Stimulated activated CD4-positive, alpha-beta T cell treated with anti-CD3 and anti-CD28 coated beads, Interleukin-15, amount 100 ng/mL, for 1 hour (primary cell): ENCODE results near the gene SYT1.

Experiments
- DNase-seq, 2 donors: peaks; one replicate each; pipeline ENCODE4 v3.0.0-alpha.2; 2020; ENCODE audit warnings: low read depth in 1 of 2, low spot score in 1 of 2

The SYT1 gene

GRCh38 chr12:79055926-79056674 is 191.5 kb downstream of the SYT1 start:
- DNase-seq: no peak

- no peak for DNase-seq
Measured at GRCh38 chr12:79056775-79057174, 192.2 kb downstream of the SYT1 start.

GRCh38 chr12:79057540-79057939 is 193.0 kb downstream of the SYT1 start:
- no peak for DNase-seq

GRCh38 chr12:79058342-79058741 is 193.8 kb downstream of the SYT1 start:
- no peak for DNase-seq

- DNase-seq: no peak
Measured at GRCh38 chr12:79059557-79059956, 195.0 kb downstream of the SYT1 start.

GRCh38 chr12:79063258-79063657 is 198.7 kb downstream of the SYT1 start:
- no peak for DNase-seq

- DNase-seq: no peak
Measured at GRCh38 chr12:79067977-79068376, 203.4 kb downstream of the SYT1 start.

GRCh38 chr12:79069009-79069408 is 204.4 kb downstream of the SYT1 start:
- DNase-seq: no peak

GRCh38 chr12:79071498-79071897 is 206.9 kb downstream of the SYT1 start:
- DNase-seq: no peak

- DNase-seq: no peak
Measured at GRCh38 chr12:79073506-79073905, 208.9 kb downstream of the SYT1 start.

- no peak for DNase-seq
Measured at GRCh38 chr12:79082595-79082994, 218.0 kb downstream of the SYT1 start.

- no peak for DNase-seq
Measured at GRCh38 chr12:79083181-79083580, 218.6 kb downstream of the SYT1 start.

- no peak for DNase-seq
Measured at GRCh38 chr12:79085106-79085682, 220.6 kb downstream of the SYT1 start.

GRCh38 chr12:79086541-79087296 is 222.1 kb downstream of the SYT1 start:
- DNase-seq: no peak

GRCh38 chr12:79098530-79098929 is 234.0 kb downstream of the SYT1 start:
- DNase-seq: no peak

GRCh38 chr12:79108962-79109361 is 244.4 kb downstream of the SYT1 start:
- DNase-seq: no peak

GRCh38 chr12:79114896-79115295 is 250.3 kb downstream of the SYT1 start:
- DNase-seq: no peak

- no peak for DNase-seq
Measured at GRCh38 chr12:79115743-79116142, 251.2 kb downstream of the SYT1 start.

- DNase-seq: no peak
Measured at GRCh38 chr12:79119796-79120195, 255.2 kb downstream of the SYT1 start.

- DNase-seq: no peak
Measured at GRCh38 chr12:79121486-79121885, 256.9 kb downstream of the SYT1 start.

GRCh38 chr12:79124385-79124784 is 259.8 kb downstream of the SYT1 start:
- DNase-seq: no peak

GRCh38 chr12:79125358-79125757 is 260.8 kb downstream of the SYT1 start:
- DNase-seq: no peak
